ENCODE results near the gene BMP7. TPM values are rescaled to one million over a fixed set of nuclear protein-coding genes. Genes with fewer than 3 reads are reported as not detected.
A peak's percentile ranks its signal among the peaks of the same experiment; 100 is the strongest.

The BMP7 gene
- not detected for polyA plus RNA-seq

GRCh38 chr20:57266291-57267157 lies at the start of gene BMP7:
Gene BMP7 (minus strand): TSS chr20:57266641. CDS start chr20:57266122, 519 bp downstream.
- Mint-ChIP-seq H3K27ac (no peak within 1 kb of the TSS), H3K9me3 (peaks cover 0 to 3% (median 0%) of the 10 kb centered on the region in 3 donors)

GRCh38 chr20:57315976-57316480 lies 49.6 kb upstream of the BMP7 start:
- H3K4me3 Mint-ChIP-seq = peak overlapping the region in 2 of 4 donors; percentile 42 to 69
- H3K9me3 Mint-ChIP-seq = no peaks in the 10 kb centered on the region
- peaks cover 0 to 2% (median 1%) of the 10 kb centered on the region in 3 donors for H3K4me1 Mint-ChIP-seq
- H3K27me3 Mint-ChIP-seq = peaks cover 20% of the 10 kb centered on the region
- H3K36me3 Mint-ChIP-seq = peaks cover 2% of the 10 kb centered on the region
- no peak overlapping the region for H3K27ac Mint-ChIP-seq

More at GRCh38 chr20:57266291-57267157, at the start of gene BMP7:
- no peaks in the 10 kb centered on the region for H3K36me3 Mint-ChIP-seq
- H3K27me3 Mint-ChIP-seq = peaks cover 54% of the 10 kb centered on the region
- H3K4me3 Mint-ChIP-seq = peak within 1 kb of the TSS in 1 of 4 donors; percentile 83
- H3K4me1 Mint-ChIP-seq = peaks cover 0 to 5% (median 1%) of the 10 kb centered on the region in 3 donors

- peaks cover 0 to 2% (median 1%) of the 10 kb centered on the region in 3 donors for H3K4me1 Mint-ChIP-seq
- H3K27ac Mint-ChIP-seq = no peak overlapping the region
- H3K9me3 Mint-ChIP-seq = no peaks in the 10 kb centered on the region
- peaks cover 18% of the 10 kb centered on the region for H3K27me3 Mint-ChIP-seq
- peaks cover 2% of the 10 kb centered on the region for H3K36me3 Mint-ChIP-seq
- H3K4me3 Mint-ChIP-seq = peak overlapping the region in 2 of 4 donors; percentile 42 to 69
These were observed 48.9 kb upstream of the BMP7 start for GRCh38 chr20:57315083-57315975.

GRCh38 chr20:57313951-57314350 lies 47.5 kb upstream of the BMP7 start:
- H3K27me3 Mint-ChIP-seq = peaks cover 18% of the 10 kb centered on the region
- no peaks in the 10 kb centered on the region for H3K9me3 Mint-ChIP-seq
- H3K27ac Mint-ChIP-seq = no peak overlapping the region
- H3K4me3 Mint-ChIP-seq = no peak overlapping the region
- H3K36me3 Mint-ChIP-seq = no peaks in the 10 kb centered on the region
- H3K4me1 Mint-ChIP-seq = peaks cover 0 to 2% (median 1%) of the 10 kb centered on the region in 3 donors

- no peak overlapping the region for H3K4me3 Mint-ChIP-seq
- H3K4me1 Mint-ChIP-seq = peaks cover 0 to 2% (median 0%) of the 10 kb centered on the region in 3 donors
- H3K9me3 Mint-ChIP-seq = no peaks in the 10 kb centered on the region
- H3K36me3 Mint-ChIP-seq = no peaks in the 10 kb centered on the region
- H3K27ac Mint-ChIP-seq = no peak overlapping the region
- H3K27me3 Mint-ChIP-seq = peaks cover 13% of the 10 kb centered on the region
These were observed 46.8 kb upstream of the BMP7 start for GRCh38 chr20:57313230-57313629.

GRCh38 chr20:57312138-57312537 lies 45.7 kb upstream of the BMP7 start:
- peaks cover 0 to 2% (median 0%) of the 10 kb centered on the region in 3 donors for H3K4me1 Mint-ChIP-seq
- no peaks in the 10 kb centered on the region for H3K9me3 Mint-ChIP-seq
- no peaks in the 10 kb centered on the region for H3K36me3 Mint-ChIP-seq
- no peak overlapping the region for H3K27ac Mint-ChIP-seq
- peaks cover 10% of the 10 kb centered on the region for H3K27me3 Mint-ChIP-seq
- no peak overlapping the region for H3K4me3 Mint-ChIP-seq

- Mint-ChIP-seq H3K4me1 (peaks cover 0 to 2% (median 0%) of the 10 kb centered on the region in 3 donors), H3K9me3 (no peaks in the 10 kb centered on the region), H3K27ac (no peak overlapping the region), H3K36me3 (no peaks in the 10 kb centered on the region), H3K4me3 (no peak overlapping the region), H3K27me3 (peaks cover 9% of the 10 kb centered on the region)
These were observed 44.5 kb upstream of the BMP7 start for GRCh38 chr20:57310821-57311514.

- H3K9me3 Mint-ChIP-seq = no peaks in the 10 kb centered on the region
- no peak overlapping the region for H3K4me3 Mint-ChIP-seq
- no peaks in the 10 kb centered on the region for H3K36me3 Mint-ChIP-seq
- no peak overlapping the region for H3K27ac Mint-ChIP-seq
- no peaks in the 10 kb centered on the region for H3K4me1 Mint-ChIP-seq
- H3K27me3 Mint-ChIP-seq = peaks cover 6% of the 10 kb centered on the region
These were observed 43.2 kb upstream of the BMP7 start for GRCh38 chr20:57309544-57310115.

- H3K4me3 Mint-ChIP-seq = no peak overlapping the region
- no peak overlapping the region for H3K27ac Mint-ChIP-seq
- H3K27me3 Mint-ChIP-seq = peaks cover 4% of the 10 kb centered on the region
- H3K36me3 Mint-ChIP-seq = no peaks in the 10 kb centered on the region
- peaks cover 0 to 2% (median 0%) of the 10 kb centered on the region in 3 donors for H3K9me3 Mint-ChIP-seq
- H3K4me1 Mint-ChIP-seq = no peaks in the 10 kb centered on the region
These were observed 42.2 kb upstream of the BMP7 start for GRCh38 chr20:57308451-57309271.

GRCh38 chr20:57306747-57307146 lies 40.3 kb upstream of the BMP7 start:
- Mint-ChIP-seq H3K27me3 (peaks cover 6% of the 10 kb centered on the region), H3K4me3 (no peak overlapping the region), H3K27ac (no peak overlapping the region), H3K36me3 (no peaks in the 10 kb centered on the region), H3K9me3 (peaks cover 0 to 4% (median 2%) of the 10 kb centered on the region in 3 donors), H3K4me1 (no peaks in the 10 kb centered on the region)

- H3K27me3 Mint-ChIP-seq = peaks cover 3% of the 10 kb centered on the region
- H3K4me1 Mint-ChIP-seq = peaks cover 0 to 1% (median 0%) of the 10 kb centered on the region in 3 donors
- H3K36me3 Mint-ChIP-seq = no peaks in the 10 kb centered on the region
- H3K9me3 Mint-ChIP-seq = peaks cover 2 to 4% (median 2%) of the 10 kb centered on the region in 3 donors
- H3K4me3 Mint-ChIP-seq = no peak overlapping the region
- H3K27ac Mint-ChIP-seq = no peak overlapping the region
These were observed 34.6 kb upstream of the BMP7 start for GRCh38 chr20:57301026-57301425.

GRCh38 chr20:57298457-57298856 lies 32.0 kb upstream of the BMP7 start:
- H3K4me3 Mint-ChIP-seq = no peak overlapping the region
- peaks cover 6% of the 10 kb centered on the region for H3K27me3 Mint-ChIP-seq
- H3K4me1 Mint-ChIP-seq = peaks cover 0 to 1% (median 0%) of the 10 kb centered on the region in 3 donors
- H3K9me3 Mint-ChIP-seq = peaks cover 0 to 4% (median 2%) of the 10 kb centered on the region in 3 donors
- H3K27ac Mint-ChIP-seq = no peak overlapping the region
- H3K36me3 Mint-ChIP-seq = no peaks in the 10 kb centered on the region

- Mint-ChIP-seq H3K36me3 (no peaks in the 10 kb centered on the region), H3K9me3 (no peaks in the 10 kb centered on the region), H3K27ac (no peak overlapping the region), H3K4me1 (peaks cover 0 to 3% (median 1%) of the 10 kb centered on the region in 3 donors), H3K27me3 (peaks cover 33% of the 10 kb centered on the region), H3K4me3 (no peak overlapping the region)
These were observed 28.1 kb upstream of the BMP7 start for GRCh38 chr20:57294550-57294949.

All from IgD-negative memory B cell (primary cell).